Naive B cell (primary cell): ENCODE measurements around the gene ALK. TPM values are rescaled to one million over a fixed set of nuclear protein-coding genes. Genes with fewer than 3 reads are reported as not detected.

Experiments
- ATAC-seq, 2 donors: fragments of 150-1000 bp; cut with Tn5 transposase; 2 replicates each; pipeline ENCODE4 v1.10.0; 2021; ENCODE audit warnings: low read depth in 2 of 2, mild to moderate bottlenecking in 2 of 2, moderate library complexity in 2 of 2
- DNase-seq: peaks from one replicate; pipeline ENCODE4 v3.0.0; 2022
- H3K27ac Mint-ChIP-seq, 6 donors: one replicate each; pipeline ENCODE4 v1.8.0; 2020 to 2022; ENCODE audit warnings: mild to moderate bottlenecking in 6 of 6, mixed read lengths in 6 of 6, moderate library complexity in 5 of 6, inconsistent platforms in 2 of 6
- H3K27me3 Mint-ChIP-seq, 3 donors: one replicate each; pipeline ENCODE4 v1.8.0; 2021 to 2022; ENCODE audit warnings: mixed read lengths in 3 of 3, mild to moderate bottlenecking in 1 of 3
- H3K36me3 Mint-ChIP-seq, 2 donors: one replicate each; pipeline ENCODE4 v1.8.0; 2020 to 2022; ENCODE audit warnings: mixed read lengths in 2 of 2, inconsistent platforms in 1 of 2, mild to moderate bottlenecking in 1 of 2
- H3K4me1 Mint-ChIP-seq, 3 donors: one replicate each; pipeline ENCODE4 v1.8.0; 2020 to 2022; ENCODE audit warnings: mixed read lengths in 3 of 3, inconsistent platforms in 1 of 3, mild to moderate bottlenecking in 1 of 3, moderate library complexity in 1 of 3
- H3K4me3 Mint-ChIP-seq, 8 donors: one replicate each; pipeline ENCODE4 v1.8.0; 2020 to 2022; ENCODE audit warnings: mild to moderate bottlenecking in 8 of 8, mixed read lengths in 8 of 8, moderate library complexity in 8 of 8, inconsistent platforms in 2 of 8
- H3K9me3 Mint-ChIP-seq, 7 donors: one replicate each; pipeline ENCODE4 v1.8.0; 2020 to 2022; ENCODE audit warnings: mixed read lengths in 7 of 7, mild to moderate bottlenecking in 5 of 7, inconsistent platforms in 2 of 7, moderate library complexity in 1 of 7
- polyA plus RNA-seq, 6 donors: library from polyadenylated mRNA; unstranded; fragments of 300-500 nt; fragmentation: Illumina TruSeq; gene quantifications; one replicate each; pipeline ENCODE4 v1.2.3, GENCODE V29; 2021; ENCODE audit warnings: low read depth in 6 of 6

The ALK gene
- polyA plus RNA-seq, 6 donors from 2014 or later, result not detected

GRCh38 chr2:29561181-29561580 is 360.2 kb downstream of the ALK start:
- Mint-ChIP-seq H3K4me3 (no peak overlapping the region), H3K27ac (no peak overlapping the region), H3K9me3 (peaks cover 0 to 1% (median 0%) of the 10 kb centered on the region in 7 donors), H3K27me3 (no peaks in the 10 kb centered on the region), H3K36me3 (no peaks in the 10 kb centered on the region), H3K4me1 (no peaks in the 10 kb centered on the region)
- DNase-seq (no peak), ATAC-seq (no peak)

GRCh38 chr2:29560566-29560965 is 360.8 kb downstream of the ALK start:
- Mint-ChIP-seq H3K9me3 (peaks cover 0 to 1% (median 0%) of the 10 kb centered on the region in 7 donors), H3K4me1 (no peaks in the 10 kb centered on the region), H3K27me3 (no peaks in the 10 kb centered on the region), H3K27ac (no peak overlapping the region), H3K36me3 (no peaks in the 10 kb centered on the region), H3K4me3 (no peak overlapping the region)
- ATAC-seq, result no peak
- no peak for DNase-seq

GRCh38 chr2:29560030-29560429 is 361.4 kb downstream of the ALK start:
- no peak overlapping the region for H3K4me3 Mint-ChIP-seq
- no peaks in the 10 kb centered on the region for H3K9me3 Mint-ChIP-seq
- DNase-seq (no peak), ATAC-seq (no peak)
- no peaks in the 10 kb centered on the region for H3K36me3 Mint-ChIP-seq
- H3K27me3 Mint-ChIP-seq, result no peaks in the 10 kb centered on the region
- H3K4me1 Mint-ChIP-seq, result no peaks in the 10 kb centered on the region
- peak overlapping the region in 1 of 6 donors; percentile 10 for H3K27ac Mint-ChIP-seq

GRCh38 chr2:29559578-29559977 is 361.8 kb downstream of the ALK start:
- H3K36me3 Mint-ChIP-seq, result no peaks in the 10 kb centered on the region
- H3K4me3 Mint-ChIP-seq, result no peak overlapping the region
- H3K9me3 Mint-ChIP-seq, result no peaks in the 10 kb centered on the region
- no peaks in the 10 kb centered on the region for H3K4me1 Mint-ChIP-seq
- no peaks in the 10 kb centered on the region for H3K27me3 Mint-ChIP-seq
- no peak overlapping the region for H3K27ac Mint-ChIP-seq
- no peak for ATAC-seq
- no peak for DNase-seq

GRCh38 chr2:29558097-29558496 is 363.3 kb downstream of the ALK start:
- Mint-ChIP-seq H3K27me3 (peaks cover 0 to 2% (median 0%) of the 10 kb centered on the region in 3 donors), H3K36me3 (no peaks in the 10 kb centered on the region), H3K27ac (no peak overlapping the region), H3K4me3 (no peak overlapping the region), H3K9me3 (no peaks in the 10 kb centered on the region), H3K4me1 (no peaks in the 10 kb centered on the region)
- DNase-seq, result no peak
- ATAC-seq, result no peak

- DNase-seq, result no peak
- Mint-ChIP-seq H3K4me1 (no peaks in the 10 kb centered on the region), H3K36me3 (no peaks in the 10 kb centered on the region), H3K27me3 (peaks cover 0 to 8% (median 0%) of the 10 kb centered on the region in 3 donors), H3K4me3 (no peak overlapping the region), H3K9me3 (peaks cover 0 to 5% (median 0%) of the 10 kb centered on the region in 7 donors), H3K27ac (no peak overlapping the region)
- no peak for ATAC-seq
These were observed 364.1 kb downstream of the ALK start for GRCh38 chr2:29557268-29557667.

- H3K9me3 Mint-ChIP-seq, result peaks cover 0 to 5% (median 0%) of the 10 kb centered on the region in 7 donors
- H3K36me3 Mint-ChIP-seq, result no peaks in the 10 kb centered on the region
- H3K4me1 Mint-ChIP-seq, result no peaks in the 10 kb centered on the region
- no peak for DNase-seq
- H3K27ac Mint-ChIP-seq, result no peak overlapping the region
- H3K4me3 Mint-ChIP-seq, result no peak overlapping the region
- H3K27me3 Mint-ChIP-seq, result peaks cover 5 to 8% (median 8%) of the 10 kb centered on the region in 3 donors
- ATAC-seq, result no peak
These were observed 372.4 kb downstream of the ALK start for GRCh38 chr2:29549069-29549380.

GRCh38 chr2:29544917-29545316 is 376.5 kb downstream of the ALK start:
- DNase-seq (no peak), ATAC-seq (no peak)
- Mint-ChIP-seq H3K36me3 (no peaks in the 10 kb centered on the region), H3K27me3 (peaks cover 0 to 5% (median 4%) of the 10 kb centered on the region in 3 donors), H3K9me3 (peaks cover 0 to 2% (median 0%) of the 10 kb centered on the region in 7 donors), H3K4me1 (no peaks in the 10 kb centered on the region), H3K27ac (no peak overlapping the region), H3K4me3 (no peak overlapping the region)

- H3K36me3 Mint-ChIP-seq, result no peaks in the 10 kb centered on the region
- no peak overlapping the region for H3K27ac Mint-ChIP-seq
- ATAC-seq (no peak), DNase-seq (no peak)
- peaks cover 0 to 5% (median 4%) of the 10 kb centered on the region in 3 donors for H3K27me3 Mint-ChIP-seq
- no peaks in the 10 kb centered on the region for H3K4me1 Mint-ChIP-seq
- no peak overlapping the region for H3K4me3 Mint-ChIP-seq
- peaks cover 0 to 2% (median 0%) of the 10 kb centered on the region in 7 donors for H3K9me3 Mint-ChIP-seq
These were observed 377.4 kb downstream of the ALK start for GRCh38 chr2:29544031-29544430.

- Mint-ChIP-seq H3K4me3 (no peak overlapping the region), H3K27me3 (peaks cover 0 to 19% (median 0%) of the 10 kb centered on the region in 3 donors), H3K4me1 (no peaks in the 10 kb centered on the region), H3K36me3 (no peaks in the 10 kb centered on the region), H3K9me3 (peaks cover 0 to 3% (median 0%) of the 10 kb centered on the region in 7 donors), H3K27ac (no peak overlapping the region)
- ATAC-seq, result no peak
- DNase-seq, result no peak
These were observed 386.2 kb downstream of the ALK start for GRCh38 chr2:29535188-29535587.

- Mint-ChIP-seq H3K27ac (no peak overlapping the region), H3K4me3 (no peak overlapping the region), H3K36me3 (no peaks in the 10 kb centered on the region), H3K9me3 (peaks cover 0 to 4% (median 2%) of the 10 kb centered on the region in 7 donors), H3K27me3 (peaks cover 0 to 30% (median 5%) of the 10 kb centered on the region in 3 donors), H3K4me1 (no peaks in the 10 kb centered on the region)
- ATAC-seq (no peak), DNase-seq (no peak)
These were observed 388.9 kb downstream of the ALK start for GRCh38 chr2:29532436-29532835.

- Mint-ChIP-seq H3K36me3 (no peaks in the 10 kb centered on the region), H3K27me3 (peaks cover 0 to 30% (median 5%) of the 10 kb centered on the region in 3 donors), H3K27ac (no peak overlapping the region), H3K9me3 (peaks cover 0 to 4% (median 0%) of the 10 kb centered on the region in 7 donors), H3K4me3 (no peak overlapping the region), H3K4me1 (no peaks in the 10 kb centered on the region)
- DNase-seq (no peak), ATAC-seq (no peak)
These were observed 389.8 kb downstream of the ALK start for GRCh38 chr2:29531626-29532025.

GRCh38 chr2:29530281-29530680 is 391.1 kb downstream of the ALK start:
- H3K4me1 Mint-ChIP-seq, result no peaks in the 10 kb centered on the region
- H3K9me3 Mint-ChIP-seq, result peaks cover 0 to 4% (median 0%) of the 10 kb centered on the region in 7 donors
- no peak for ATAC-seq
- H3K36me3 Mint-ChIP-seq, result no peaks in the 10 kb centered on the region
- peaks cover 0 to 30% (median 5%) of the 10 kb centered on the region in 3 donors for H3K27me3 Mint-ChIP-seq
- H3K27ac Mint-ChIP-seq, result peak overlapping the region in 1 of 6 donors; percentile 6
- no peak for DNase-seq
- no peak overlapping the region for H3K4me3 Mint-ChIP-seq

- ATAC-seq, result no peak
These were observed 392.4 kb downstream of the ALK start for GRCh38 chr2:29528891-29529520.

More at GRCh38 chr2:29528891-29529520, 392.4 kb downstream of the ALK start:
- Mint-ChIP-seq H3K9me3 (peaks cover 0 to 8% (median 2%) of the 10 kb centered on the region in 7 donors), H3K27ac (no peak overlapping the region), H3K4me3 (peak overlapping the region in 1 of 8 donors; percentile 72), H3K27me3 (peaks cover 0 to 30% (median 5%) of the 10 kb centered on the region in 3 donors), H3K4me1 (no peaks in the 10 kb centered on the region), H3K36me3 (no peaks in the 10 kb centered on the region)
- no peak for DNase-seq
